Right renal cortex interstitium (tissue), 3 donors: Measurements from ENCODE around the gene KRT1. TPM values are rescaled to one million over a fixed set of nuclear protein-coding genes. Genes with fewer than 3 reads are reported as not detected.

Experiments used
- DNase-seq, 3 donors: peaks; one replicate each; pipeline ENCODE4 v3.0.0-alpha.2; 2013; ENCODE audit warnings: low read depth in 3 of 3, low spot score in 2 of 3
- polyA plus RNA-seq, 3 donors: library from polyadenylated mRNA; unstranded; fragments of 120-200 nt; gene quantifications; one replicate each; pipeline ENCODE4 v1.2.1, GENCODE V29; 2013; ENCODE audit not compliant: insufficient read length in 3 of 3

The KRT1 gene
- polyA plus RNA-seq, 3 donors = 0.19 to 0.45 (median 0.31) TPM

DNA sequence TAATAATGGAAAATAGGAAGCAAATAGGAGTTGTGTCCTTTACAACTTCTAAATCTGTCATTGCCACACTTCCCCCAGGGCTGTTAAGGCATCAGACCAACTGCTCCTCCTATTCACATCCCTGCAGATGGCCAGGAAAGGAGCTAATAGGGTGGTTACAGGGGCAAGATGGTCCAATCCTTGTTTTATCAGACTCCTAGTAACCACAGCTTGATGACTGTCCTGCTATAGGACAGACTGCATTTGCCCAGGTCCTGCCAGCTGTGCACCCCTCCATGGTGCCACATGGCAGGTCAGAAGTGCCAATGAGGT lies 17.3 kb downstream of the KRT1 start:
- DNase-seq = no peak

DNA sequence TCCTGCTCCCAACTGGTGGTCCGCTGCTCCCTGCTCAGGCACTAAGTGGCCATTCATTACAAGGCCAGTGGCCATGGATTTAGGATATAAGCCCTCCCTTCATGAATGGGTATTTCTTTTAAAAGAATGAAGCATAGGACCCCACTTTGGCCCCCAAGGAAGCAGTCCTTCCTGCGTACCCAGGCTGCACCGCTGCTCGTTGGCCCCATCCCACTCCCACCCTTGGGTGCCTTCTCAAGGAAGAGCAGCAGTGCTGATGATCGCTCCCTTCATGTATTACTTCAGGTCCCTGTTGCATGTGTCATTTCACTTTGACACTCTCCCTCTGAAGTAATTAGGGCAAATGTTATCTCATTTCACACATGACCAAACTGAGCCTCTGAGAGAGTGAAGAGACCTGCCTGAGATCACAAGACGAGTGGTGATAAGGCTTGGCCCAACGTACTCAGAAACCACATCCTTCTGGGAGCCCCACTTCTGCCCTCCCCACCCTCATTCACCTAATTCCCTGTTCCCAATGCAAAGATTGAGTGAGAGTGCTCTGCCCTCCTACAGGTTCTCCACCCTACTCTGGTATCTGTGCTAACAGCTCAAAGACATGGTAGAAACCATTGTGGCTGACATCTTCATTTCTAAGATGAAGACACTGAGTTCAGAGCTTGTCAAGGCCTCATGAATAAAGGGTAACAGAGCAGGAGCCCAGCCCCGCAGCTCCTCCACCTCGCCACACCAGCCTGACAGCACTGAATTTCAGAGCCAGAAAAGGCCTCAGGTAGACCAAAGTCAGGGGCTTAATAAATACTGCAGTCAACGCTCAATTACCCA lies 17.9 kb downstream of the KRT1 start:
- no peak for DNase-seq

DNA sequence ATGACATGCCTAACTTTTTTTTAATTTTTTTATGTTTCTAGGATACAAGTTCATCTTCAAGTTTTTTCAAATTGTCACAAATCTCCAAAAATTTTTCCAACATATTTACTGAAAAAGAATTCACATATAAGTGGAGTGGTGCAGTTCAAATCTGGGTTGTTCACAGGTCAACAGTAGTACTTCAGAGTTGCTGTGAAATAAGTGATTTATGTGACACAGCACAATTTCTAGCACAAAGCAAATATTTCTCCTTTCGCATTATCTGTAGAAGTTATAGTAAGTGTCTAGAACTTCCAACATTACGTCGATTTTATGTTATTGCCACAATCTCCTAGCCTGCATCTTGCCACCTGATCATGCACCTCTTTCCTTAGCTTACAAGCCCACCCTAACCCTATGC lies 18.5 kb downstream of the KRT1 start:
- no peak for DNase-seq

DNA sequence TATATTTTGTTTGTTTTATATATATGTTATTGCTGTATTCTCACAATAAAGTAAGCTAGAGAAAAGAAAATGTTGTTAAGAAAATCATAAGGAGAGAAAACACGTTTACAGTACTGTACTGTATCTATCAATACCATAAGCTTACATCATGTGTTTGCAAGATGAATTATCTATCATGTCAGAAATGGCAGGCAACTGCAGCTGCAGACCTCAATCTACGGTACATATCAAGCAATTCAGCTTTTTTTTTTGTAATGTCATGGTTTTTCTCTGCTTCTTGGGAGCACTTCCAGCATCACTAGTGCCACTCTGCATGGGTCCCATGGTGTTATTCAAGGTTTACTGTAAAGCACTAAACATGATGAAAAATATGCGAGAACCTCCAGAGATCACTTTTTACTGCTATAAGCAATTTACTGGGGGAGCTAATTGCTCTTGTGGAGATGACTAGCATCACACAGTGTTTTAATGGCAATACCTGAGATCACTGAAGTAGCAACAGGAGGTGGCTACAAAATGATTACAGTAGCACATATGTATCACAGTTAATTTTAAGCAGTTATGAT lies 19.2 kb downstream of the KRT1 start:
- no peak for DNase-seq

DNA sequence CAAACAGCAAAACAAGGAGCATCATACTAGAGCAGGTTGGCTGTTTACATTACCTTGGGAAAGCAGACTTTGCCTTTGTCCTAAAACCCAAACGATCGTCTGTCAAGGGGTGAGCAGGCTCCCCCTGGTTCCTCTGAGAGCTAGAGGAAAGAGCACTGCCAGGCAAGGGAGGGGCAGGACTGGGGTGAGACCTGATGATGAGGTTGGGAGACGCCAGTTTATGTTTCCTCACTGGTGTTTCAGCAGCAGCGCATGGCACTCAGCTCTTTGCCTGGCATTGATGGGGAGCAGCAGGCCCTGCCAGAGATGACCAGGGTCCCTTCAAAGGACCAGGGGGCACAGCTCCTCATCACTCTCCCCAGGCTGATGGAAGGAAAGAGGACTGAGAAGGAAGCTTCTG lies 20.3 kb downstream of the KRT1 start:
- no peak for DNase-seq

DNA sequence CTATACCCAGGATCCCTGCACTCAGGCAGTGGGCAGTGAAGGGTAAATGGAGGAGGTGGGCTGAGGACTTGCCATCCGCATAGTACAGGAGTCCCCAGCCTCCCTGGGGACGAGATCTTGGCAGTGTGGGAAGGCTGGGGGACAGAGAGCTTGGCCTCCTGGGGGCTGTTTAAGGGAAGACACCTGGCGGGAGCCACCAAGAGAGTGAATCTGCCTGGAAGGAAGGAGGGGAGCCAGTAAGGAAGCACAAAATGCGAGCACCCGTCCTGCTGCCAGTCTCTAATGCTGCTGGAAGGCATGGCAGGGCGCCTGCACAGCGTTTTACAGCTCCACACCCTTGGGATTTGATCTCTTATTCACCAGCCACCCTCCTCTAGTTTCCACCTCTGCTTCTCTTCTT lies 20.8 kb downstream of the KRT1 start:
- DNase-seq = no peak

DNA sequence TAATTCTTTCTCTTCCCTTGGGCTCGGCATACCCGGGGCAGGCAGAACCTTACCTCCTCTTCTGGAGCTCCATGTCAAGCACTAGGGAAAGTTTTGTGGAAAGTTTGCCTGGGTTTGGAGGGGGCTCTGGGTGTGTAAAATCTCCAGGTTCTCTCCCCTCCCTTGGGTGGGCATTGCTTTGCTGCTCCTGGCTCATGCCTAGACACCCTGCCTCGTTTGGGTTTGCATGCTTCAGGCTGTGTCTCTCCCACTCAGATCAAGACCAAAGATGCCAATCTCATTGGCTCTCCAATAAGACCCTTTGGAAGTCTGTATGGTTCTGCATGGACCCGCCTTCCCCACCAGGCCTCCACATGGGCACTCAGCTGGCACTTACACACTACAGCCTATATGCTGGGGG lies 22.0 kb downstream of the KRT1 start:
- DNase-seq = no peak

DNA sequence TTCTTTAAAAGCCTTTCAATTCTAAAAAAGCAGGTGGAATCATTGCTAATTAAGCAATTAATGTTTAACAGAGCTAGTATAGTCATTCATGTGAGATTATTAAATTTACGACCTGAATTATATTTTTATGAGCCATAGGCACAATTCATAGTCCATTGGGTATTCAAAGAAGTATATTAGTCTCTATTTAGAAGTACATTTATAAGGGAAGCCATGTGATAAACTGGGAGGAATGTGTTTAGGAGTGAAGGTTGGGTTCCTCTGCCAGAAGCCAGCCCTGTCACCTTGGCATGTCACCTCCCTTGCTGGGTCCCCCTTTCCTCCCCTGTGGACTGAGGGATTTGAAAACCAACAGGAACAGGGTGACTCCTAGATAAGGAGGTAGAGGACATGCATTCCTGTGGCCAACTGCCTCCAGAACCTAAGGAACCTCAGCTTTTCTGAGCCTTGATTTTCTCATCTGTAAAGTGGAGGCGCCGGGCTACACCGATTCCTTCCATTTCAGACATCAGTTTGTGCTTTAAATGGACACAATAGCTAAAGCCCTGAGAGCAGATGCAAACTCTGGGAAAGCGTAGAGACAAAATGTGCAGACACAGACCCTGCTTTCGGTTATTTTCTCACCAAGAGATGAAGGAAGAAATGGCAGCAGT lies 22.8 kb downstream of the KRT1 start:
- DNase-seq = no peak

DNA sequence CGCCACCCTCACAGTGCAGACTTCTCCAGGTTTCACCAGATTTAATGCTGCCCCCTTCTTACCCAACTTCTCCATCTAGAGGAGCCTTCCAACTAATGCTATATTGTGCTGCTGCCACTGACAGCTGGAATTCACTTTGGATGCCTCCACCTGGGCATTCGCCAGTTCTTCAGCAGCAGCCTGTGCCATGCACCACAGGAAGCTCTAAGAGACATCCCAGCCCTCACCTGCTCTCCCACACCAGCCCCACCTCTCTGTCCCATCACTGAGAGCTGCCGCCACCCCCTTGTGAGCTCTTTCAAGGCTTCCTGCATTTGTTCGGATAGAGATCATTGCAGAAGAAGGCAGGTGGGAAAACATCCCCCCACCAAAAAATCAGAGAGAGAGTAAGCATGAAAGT lies 23.6 kb downstream of the KRT1 start:
- DNase-seq = no peak

DNA sequence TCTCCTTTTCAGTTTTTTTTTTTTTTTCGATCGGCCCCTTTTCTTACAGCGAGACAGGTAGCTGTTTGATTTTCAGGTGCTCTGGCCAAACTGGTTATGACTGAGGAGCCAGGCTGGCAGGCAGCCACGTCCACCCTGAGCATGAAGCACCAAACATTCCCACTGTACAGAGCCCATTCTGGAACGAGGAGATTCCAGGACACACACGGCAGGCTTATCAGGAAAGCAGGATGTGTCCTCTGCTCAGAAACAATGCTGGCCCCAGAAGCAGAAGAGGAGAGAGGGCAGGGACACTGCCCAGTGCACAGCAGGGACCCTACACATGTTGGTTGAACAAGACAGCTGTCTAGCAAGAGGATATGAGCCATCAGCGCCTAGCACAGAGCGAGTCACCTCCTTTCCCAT lies 24.5 kb downstream of the KRT1 start:
- DNase-seq = no peak

DNA sequence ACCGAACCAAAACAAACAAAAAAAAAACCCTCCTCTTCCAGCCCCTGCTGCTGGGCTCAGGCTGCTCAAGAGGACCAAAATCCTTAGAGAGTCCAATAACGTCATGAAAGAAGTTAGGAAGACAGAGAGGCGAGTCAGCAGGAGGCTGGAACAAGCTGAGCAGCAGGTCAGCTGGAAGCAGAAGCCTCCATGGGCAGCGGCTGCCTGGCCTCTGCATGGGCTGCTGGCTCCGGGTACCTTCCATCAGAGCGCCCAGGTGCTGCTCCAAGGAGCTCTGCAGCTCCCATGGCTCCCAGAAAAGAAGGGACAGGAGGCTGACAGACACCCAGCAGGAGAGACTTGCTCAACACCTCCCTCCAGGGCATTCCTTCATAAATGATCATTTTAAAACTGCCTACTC lies 25.0 kb downstream of the KRT1 start:
- no peak for DNase-seq

DNA sequence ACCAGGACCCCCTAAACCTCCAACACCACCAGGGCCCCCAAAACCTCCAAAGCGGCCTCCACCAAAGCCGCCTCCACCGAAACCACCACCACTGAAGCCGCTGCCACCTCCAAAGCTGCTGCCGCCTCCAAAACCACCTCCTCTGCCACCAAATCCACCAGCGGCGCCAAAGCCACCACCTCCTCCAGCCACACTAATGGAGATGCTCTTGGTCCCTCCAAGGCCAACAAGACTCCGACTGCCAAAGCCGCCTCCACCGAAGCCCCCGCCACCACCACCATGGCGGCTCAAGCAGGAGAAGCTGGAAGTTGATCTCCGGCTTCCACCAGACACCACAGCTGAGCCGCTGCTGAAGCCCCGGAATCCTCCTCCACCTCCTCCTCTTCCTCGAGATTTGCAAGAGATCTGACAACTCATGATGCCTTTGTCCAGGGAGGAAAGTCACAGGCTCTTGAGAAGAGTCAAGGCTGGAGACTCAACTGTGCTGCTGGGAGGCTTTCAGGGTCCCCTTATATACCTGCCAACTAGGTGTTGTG lies 28.4 kb downstream of the KRT1 start, which contains the start of gene KRT2:
KRT2 (minus strand) TSS at position 486 of the 536 bp plus-strand sequence; CDS start at position 417, 69 bp downstream.
- DNase-seq = no peak

DNA sequence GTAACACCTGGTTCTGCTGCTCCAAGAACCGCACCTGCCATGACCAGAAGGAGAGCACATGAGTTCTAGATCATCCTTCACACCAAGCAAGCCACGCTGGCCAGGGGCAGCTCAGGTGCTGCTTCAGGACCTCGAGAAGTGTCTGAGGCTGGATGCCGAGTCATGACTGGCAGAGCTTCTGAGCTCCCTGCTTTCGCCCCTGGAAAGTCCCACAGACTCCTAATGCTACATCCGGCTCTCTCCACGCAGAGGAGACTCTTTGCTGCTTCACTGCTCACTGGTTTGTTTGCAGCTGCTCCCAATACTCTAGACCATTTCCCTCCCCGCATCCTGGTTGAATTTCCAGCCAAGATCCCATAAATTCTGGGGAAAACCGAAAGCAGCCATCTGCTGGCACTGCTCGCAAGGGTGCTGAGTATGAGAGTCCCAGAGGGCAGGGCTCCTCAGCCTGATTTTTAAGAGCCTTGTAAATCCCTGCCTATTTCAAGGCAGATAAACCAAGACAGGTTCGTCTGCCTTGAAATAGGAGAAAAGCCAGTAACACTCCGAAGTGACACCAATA lies 29.6 kb downstream of the KRT1 start:
- DNase-seq = peak in 2 of 3 donors; percentile 6 to 15

DNA sequence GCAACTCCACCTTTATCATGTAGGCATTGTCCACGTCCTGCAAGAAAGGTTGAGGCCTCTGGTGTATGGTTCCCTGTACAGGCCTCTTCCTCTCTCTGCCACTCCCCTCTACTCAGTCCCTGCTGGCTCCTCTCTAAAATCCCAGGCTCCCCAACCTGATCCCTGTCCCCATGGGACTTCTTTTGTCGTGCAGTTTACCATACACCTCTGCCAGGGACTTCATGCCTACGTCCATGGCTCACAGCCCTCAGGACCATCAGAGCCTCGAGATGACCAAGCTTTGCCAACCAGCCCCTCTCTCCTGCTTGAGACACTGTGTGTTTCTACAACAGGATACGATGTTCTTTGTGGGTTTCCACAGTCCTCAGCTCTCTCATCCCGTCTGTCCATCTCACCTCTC lies 31.1 kb downstream of the KRT1 start:
- no peak for DNase-seq

DNA sequence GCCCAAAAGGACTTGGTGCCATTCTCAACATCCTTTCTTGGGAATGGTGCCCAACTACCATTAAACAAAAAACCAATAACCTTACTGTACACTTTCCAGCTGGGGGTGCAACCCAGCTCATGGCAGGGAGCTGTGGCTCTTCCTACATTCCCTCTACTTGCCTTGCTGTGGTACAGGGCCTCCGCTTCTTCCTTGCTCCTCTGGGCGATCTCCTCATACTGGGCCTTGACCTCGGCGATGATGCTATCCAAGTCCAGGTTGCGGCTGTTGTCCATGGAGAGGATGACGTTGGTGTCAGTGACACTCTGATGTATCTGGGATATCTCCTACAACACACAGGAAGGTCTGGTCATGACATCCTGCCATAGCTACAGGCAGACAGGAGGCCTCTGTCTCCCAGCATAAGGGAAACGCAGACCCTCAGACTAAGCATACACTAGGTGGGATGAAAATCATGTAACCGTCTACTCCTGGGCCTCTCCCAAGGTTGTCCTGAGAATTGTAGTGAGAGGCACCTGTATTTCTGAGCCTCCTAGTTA lies 32.1 kb downstream of the KRT1 start:
- DNase-seq = no peak

DNA sequence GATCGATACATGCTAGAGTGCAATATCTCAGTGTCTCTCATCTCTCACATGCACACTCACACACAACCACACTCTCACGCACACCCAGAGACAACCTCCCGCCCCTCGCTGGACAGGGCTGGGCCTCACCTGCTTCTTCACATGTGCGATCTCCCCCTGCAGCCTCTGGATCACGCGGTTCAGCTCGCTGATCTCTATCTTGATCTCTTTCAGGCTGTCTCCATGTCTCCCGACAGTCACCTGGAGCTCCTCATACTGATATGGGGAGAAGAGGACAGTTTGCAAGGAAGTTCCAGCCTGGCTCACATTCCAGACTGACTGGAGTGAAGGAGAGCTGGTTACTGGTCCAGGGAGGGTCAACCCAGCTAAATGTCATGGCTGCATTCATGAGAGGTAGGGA lies 32.6 kb downstream of the KRT1 start:
- no peak for DNase-seq

DNA sequence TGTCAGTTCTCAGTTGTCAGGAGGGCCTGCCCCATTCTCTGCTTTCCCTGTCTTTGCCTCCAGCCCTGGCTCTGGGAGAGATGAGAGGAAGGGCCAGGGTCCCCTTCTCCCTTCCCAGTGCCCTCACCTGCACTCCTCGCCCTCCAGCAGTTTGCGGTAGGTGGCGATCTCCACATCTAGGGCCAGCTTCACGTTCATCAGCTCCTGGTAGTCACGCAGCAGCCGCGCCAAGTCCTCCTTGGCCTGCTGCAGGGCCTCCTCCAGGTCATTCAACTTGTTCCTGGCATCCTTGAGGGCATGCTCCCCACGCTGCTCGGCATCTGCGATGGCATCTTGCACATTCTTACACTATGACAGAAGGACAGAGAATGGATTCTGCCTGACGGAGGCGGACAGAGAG lies 33.6 kb downstream of the KRT1 start:
- no peak for DNase-seq

DNA sequence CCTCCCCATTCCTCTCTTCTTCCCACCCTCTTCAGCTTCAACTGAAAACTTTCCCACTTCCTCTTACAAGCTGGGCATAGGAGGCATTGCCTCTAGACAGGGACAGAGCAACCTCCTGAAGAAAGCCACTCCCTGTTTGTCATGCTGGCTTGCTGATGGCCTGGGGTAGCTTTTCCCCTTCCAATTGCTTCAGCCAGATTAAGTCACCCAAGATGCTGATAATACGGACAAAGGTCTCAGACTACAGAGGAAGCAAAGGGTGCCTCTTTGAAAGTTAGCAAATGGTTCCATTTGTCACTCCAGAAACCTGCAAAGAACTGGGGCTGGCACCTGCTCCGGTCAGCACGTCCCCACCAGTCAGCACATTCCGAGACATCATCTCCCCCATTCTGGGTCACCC lies 34.2 kb downstream of the KRT1 start:
- no peak for DNase-seq

DNA sequence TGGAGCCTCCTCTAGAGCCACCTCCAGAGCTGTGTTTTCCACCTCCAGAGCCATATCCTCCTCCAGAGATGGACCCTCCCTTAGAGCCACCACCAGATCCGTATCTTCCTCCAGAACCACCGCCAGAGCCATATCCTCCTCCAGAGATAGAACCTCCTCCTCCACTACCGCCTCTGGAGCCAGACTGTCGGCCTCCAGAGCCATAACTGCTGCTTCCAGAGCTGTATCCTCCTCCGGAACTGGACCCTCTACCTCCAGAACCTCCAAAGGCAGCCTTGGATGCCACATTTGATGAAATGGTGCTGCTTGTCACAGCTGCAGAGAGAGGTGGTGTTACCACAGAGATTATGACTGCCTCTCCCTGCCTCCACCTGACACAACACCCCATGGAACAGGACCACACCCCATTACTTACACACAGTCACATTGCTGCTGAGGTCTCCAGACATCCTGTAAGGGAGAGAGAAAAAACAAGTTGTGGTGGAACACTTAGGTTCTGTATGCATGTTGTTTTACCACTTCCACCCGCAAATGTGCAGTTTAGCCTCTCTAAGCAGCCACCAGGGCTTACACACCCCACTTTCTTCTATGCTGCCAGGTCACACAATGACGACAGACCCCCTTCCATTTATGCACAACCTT lies 35.0 kb downstream of the KRT1 start:
- DNase-seq = no peak

DNA sequence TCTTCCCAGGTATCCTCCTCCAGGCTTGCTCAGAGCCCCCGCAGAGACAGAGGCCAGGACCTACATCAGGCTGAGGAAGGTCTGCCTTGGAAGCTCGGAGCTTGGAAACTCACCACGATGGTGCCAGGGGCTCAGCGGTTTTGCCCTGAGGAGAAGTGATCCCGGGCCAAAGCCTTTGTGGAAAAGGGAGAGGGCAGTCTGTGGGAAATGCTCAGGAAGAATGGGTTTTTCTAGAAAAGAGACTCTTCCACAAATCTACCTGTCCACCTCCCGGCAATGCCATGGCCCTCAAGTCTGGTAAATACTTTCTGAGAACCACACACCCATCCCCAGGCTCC lies 36.2 kb downstream of the KRT1 start:
- DNase-seq = no peak
